Rectal smooth muscle tissue (tissue), 1 donor: ENCODE measurements around the gene SRC.

Source experiments
- H3K27ac ChIP-seq: one replicate; pipeline ENCODE4 v1.7.0; 2013; ENCODE audit warnings: low read depth, low read length, inconsistent platforms
- H3K27me3 ChIP-seq: one replicate; pipeline ENCODE4 v1.7.0; 2013; ENCODE audit warnings: low read length; ENCODE audit not compliant: control insufficient read depth, insufficient read depth
- H3K36me3 ChIP-seq: one replicate; pipeline ENCODE4 v1.7.0; 2013; ENCODE audit warnings: low read length; ENCODE audit not compliant: control insufficient read depth, insufficient read depth
- H3K4me1 ChIP-seq: one replicate; pipeline ENCODE4 v1.7.0; 2013; ENCODE audit warnings: low read length; ENCODE audit not compliant: control insufficient read depth, insufficient read depth
- H3K4me3 ChIP-seq: one replicate; pipeline ENCODE4 v1.7.0; 2013; ENCODE audit warnings: low read length
- H3K9ac ChIP-seq: one replicate; pipeline ENCODE4 v1.7.0; 2013; ENCODE audit warnings: low read length

Gene SRC

DNA sequence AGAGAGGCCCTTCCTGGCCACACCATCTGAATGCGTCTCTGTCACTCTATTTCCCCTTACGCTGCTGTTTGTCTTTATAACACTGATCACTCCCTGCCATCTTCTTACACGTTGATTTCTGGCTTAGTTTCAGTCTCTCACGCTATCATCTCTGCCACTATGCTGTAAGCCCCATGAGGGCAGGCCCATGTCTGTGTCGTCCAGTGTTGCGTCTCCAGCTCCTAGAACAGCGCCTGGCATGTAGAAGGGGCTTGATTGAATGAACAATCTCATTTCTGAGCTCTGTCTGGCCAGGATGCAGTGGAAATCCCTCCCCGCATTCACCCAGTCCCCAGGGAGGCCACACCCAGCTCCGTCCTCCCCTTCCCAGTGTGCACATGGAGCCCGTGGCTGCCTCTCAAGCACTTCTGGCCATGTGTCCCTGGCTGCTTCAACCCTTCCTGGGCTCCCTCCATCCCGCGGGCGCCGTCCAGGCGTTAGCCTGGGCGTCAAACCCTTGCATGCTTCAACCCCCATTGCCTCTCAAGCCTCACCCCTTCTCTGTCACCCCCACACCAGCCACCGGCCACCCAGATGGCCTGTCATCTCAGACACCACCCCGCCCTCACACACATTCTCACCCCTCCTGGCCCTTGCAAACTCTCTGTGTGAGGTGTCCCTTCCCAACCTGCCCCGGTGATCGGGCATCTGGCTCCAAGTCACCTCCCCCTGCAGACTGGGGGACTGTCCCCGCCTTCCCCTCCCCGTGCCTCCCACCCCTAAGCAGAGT lies 71.1 kb downstream of the SRC start:
- Histone ChIP-seq H3K27me3 (no peaks in the 10 kb centered on the region), H3K4me1 (peaks cover 2% of the 10 kb centered on the region), H3K27ac (no peak overlapping the region), H3K36me3 (no peaks in the 10 kb centered on the region), H3K4me3 (no peak overlapping the region), H3K9ac (no peak overlapping the region)

DNA sequence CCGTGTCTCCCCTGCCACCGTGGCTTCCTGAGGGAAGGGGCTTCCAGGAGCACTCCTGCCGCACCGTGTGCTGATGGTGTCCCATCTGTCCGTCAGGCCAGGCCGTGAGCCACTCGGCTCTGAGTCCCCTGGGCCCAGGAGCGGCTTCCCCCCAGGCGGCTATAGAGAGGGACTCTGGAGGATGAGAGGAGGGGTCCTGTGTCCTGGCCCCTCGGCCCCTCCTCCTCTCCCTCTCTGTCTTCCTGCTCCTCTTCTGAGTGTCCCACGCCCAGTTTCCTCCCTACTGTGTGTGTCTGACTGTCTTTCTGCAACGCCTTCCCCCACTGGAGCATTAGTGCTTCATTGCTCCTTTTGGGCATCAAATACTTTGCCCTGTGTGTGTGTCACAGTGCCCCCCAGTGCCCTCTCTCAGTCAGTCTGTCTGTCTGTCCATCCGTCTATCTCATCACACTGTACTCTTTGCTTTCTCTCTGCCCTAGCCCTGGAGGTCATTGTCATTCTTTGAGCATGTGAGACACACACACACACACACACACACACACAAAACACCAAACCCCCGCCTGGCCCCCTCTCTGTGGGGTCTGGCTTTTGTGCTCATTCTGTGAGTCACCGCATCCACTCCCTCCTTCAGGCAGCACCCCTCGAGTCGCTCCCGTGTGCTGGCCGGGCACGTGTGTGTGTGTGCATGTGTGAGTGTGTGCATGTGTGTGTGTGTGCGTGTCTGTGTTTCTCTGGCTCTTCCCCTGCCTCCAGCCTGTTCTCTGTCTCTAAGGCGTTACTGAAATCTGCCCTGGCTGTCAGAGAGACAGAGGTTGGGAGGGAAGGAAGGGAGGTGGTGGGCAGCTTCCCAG lies 71.9 kb downstream of the SRC start:
- no peaks in the 10 kb centered on the region for H3K27me3 ChIP-seq
- H3K27ac ChIP-seq = no peak overlapping the region
- H3K36me3 ChIP-seq = no peaks in the 10 kb centered on the region
- H3K9ac ChIP-seq = no peak overlapping the region
- no peak overlapping the region for H3K4me3 ChIP-seq
- H3K4me1 ChIP-seq = no peaks in the 10 kb centered on the region

DNA sequence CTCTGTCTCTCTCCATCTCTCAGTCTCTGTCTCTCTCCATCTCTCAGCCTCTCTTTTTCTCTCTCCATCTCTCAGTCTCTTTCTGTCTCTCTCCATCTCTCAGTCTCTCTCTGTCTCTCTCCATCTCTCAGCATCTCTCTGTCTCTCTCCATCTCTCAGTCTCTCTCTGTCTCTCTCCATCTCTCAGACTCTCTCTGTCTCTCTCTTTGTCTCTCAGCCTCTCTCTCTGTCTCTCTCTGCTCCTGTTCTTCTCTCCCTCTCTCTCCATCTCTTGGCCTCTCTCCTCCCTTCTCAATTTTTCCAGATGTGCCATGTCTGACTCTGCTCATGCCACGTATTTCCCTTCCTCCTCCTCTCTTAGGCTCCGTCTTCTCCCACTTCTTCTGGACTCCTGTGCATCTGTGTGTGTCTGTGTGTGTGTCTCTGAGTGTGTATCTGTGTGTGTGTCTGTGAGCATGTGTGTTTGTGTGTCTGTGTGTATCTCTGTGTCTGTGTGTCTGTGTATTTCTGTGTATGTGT lies 72.7 kb downstream of the SRC start:
- Histone ChIP-seq H3K9ac (no peak overlapping the region), H3K4me3 (no peak overlapping the region), H3K27ac (no peak overlapping the region), H3K4me1 (no peaks in the 10 kb centered on the region), H3K27me3 (no peaks in the 10 kb centered on the region), H3K36me3 (no peaks in the 10 kb centered on the region)

DNA sequence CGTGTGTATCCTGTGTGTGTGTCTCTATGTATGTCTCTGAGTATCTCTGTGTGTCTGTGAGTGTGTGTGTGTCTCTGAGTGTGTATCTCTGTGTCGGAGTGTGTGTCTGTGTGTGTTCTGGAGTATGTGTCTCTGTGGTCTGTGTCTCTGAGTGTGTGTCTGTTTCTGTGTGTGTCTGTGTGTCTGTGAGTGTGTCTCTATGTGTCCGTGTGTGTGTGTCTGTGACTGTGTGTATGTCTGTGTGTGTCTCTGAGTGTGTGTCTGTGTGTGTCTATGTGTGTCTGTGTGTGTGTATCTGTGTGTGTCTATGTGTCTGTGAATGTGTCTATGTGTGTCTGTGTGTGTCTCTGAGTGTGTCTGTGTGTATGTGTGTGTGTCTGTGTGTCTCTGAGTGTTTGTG lies 73.4 kb downstream of the SRC start:
- Histone ChIP-seq H3K27me3 (peaks cover under 1% of the 10 kb centered on the region), H3K4me3 (no peak overlapping the region), H3K4me1 (no peaks in the 10 kb centered on the region), H3K9ac (no peak overlapping the region), H3K36me3 (no peaks in the 10 kb centered on the region), H3K27ac (no peak overlapping the region)

DNA sequence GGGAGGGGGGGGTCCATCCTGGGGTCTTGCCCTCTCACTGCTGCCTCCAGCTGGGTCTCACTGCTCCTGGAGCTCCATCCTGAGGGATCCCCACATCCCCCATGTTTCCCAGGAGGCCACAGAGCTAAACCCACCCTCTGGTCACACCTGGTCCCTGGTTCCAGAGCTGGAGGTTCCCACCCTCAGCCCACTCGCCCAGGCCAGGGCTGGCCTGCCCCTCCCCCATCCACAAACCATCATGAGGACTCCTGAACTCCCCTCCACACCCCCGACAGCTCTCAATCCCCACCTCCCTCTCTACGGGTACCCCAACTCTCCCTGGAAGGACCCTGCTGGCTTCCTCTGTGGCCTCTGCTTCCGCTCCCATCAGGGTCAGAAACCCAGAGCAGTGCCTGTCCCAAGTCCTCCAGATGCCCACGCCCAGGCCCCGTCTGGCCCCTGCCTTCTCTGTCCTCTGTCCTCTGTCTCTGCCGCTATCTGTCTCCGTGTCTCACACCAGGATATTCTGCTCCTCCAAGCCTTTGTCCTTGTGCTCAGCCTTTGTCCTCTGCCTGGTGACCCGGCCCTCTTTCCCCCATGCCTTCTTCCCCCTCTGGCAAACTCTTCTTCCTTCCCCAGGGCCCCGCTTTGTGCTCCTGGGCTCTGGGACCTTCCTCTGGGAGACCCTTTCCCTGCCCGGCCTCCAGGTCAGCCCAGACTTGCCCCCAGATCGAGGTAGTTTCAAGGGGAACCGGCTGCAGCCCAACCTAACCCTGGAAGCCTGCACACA lies 74.0 kb downstream of the SRC start:
- Histone ChIP-seq H3K9ac (no peak overlapping the region), H3K4me1 (no peaks in the 10 kb centered on the region), H3K27me3 (peaks cover 3% of the 10 kb centered on the region), H3K4me3 (no peak overlapping the region), H3K36me3 (no peaks in the 10 kb centered on the region), H3K27ac (no peak overlapping the region)

DNA sequence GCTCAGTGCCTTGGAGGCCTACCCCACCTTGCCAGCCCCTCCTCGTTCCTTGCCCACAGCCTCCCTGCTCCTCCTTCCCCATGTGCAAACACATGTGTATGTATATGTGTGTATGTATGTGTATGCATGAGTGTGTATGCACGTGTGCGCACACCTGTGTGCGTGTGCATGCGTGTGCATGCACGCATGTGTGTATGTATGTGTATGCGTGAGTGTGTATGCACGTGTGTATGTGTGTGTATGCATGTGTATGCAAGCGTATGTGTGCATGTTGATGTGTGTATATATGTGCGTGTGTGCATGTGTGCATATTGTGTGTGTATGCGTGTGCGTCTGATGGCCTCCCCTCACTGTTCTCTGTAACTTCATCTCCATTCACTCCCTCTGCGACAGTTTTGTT lies 74.7 kb downstream of the SRC start:
- Histone ChIP-seq H3K36me3 (no peaks in the 10 kb centered on the region), H3K27me3 (peaks cover 3% of the 10 kb centered on the region), H3K9ac (no peak overlapping the region), H3K27ac (no peak overlapping the region), H3K4me3 (no peak overlapping the region), H3K4me1 (no peaks in the 10 kb centered on the region)

DNA sequence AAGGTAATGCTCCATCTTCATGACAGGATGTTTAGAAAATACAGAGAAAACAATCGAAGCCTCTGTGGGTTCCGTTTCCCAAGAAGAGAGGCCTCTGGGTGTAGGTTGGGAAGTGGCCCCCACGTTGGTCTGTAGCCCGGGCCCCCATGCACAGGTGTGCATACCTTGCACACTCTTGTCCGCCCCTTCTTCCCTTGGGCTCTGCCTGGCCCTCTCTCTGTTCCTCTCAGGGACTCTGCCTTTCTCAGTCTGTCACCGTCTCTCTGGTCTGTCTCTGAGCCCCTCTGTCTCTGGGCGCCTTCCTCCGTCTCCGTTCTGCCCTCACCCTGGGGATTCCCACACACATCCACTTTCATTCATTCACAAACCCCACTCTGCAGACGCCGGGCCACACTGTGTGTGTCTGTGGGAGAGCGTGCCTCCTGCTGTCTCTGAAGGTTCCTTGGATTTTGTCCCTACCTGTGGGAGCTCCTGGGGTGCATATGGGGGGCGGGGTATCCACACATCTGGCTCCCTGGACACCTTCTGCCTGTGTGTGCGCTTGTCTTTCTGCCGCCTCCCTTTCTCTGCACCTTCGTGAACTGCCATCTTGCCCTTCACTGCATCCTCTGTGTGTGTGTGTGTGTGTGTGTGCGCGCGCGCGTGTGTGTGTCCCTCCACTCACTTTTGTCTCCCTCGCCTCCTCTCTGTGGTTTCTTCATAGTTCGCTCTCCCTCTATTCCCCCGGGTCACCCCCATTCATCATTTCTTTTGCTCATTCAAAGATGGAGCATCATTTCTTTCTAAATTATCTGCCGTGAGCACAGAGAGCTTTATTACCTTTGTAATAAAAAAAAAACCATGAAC lies 75.3 kb downstream of the SRC start:
- Histone ChIP-seq H3K4me3 (no peak overlapping the region), H3K4me1 (no peaks in the 10 kb centered on the region), H3K36me3 (no peaks in the 10 kb centered on the region), H3K27me3 (peaks cover 3% of the 10 kb centered on the region), H3K9ac (no peak overlapping the region), H3K27ac (no peak overlapping the region)

DNA sequence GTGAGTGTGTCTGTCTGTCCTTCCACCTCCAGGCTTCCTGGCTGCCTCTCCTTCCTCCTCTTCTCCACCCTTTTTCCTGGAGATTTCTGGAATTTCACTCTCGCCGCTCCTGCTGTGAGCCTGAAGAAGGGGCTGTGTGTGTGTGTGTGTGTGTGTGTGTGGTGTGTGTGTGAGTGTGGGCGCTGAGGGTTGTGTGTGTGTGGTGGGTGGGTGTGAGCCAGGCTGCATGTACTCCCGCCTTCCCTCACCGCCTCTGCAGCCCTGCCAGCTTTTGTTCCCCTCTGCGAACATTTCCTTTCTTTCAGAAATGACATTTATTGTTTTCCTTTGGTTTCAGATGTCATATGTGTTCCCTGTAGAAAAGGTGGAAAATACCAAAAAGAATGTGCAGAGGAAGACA lies 76.0 kb downstream of the SRC start:
- Histone ChIP-seq H3K36me3 (no peaks in the 10 kb centered on the region), H3K4me1 (no peaks in the 10 kb centered on the region), H3K27ac (no peak overlapping the region), H3K9ac (no peak overlapping the region), H3K27me3 (peaks cover 3% of the 10 kb centered on the region), H3K4me3 (no peak overlapping the region)

DNA sequence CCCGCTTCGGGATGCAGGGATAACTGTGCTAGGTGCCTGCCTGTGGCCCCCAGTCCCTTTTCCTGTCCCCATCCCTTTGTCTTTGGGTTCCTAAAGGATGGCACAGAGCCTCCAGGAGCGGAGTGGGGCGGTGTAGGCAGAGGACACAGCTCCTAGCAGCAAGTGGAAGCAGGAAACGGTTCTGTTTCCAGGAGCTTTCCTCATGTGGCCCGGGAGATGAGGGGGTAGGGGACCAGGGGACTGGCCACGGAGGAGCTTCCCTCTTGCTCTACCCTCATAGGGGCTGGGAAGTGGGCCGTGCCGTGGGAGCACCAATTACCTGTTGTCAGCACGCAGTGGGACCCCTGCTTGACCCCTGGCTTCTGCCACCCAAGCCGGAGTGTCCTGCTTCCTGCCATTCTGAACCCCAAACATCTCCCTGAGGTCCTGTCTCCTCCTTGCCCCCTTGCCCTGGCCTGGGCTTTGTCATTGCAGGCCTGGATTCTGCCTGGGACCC lies 76.9 kb downstream of the SRC start:
- Histone ChIP-seq H3K27me3 (peaks cover 3% of the 10 kb centered on the region), H3K9ac (no peak overlapping the region), H3K27ac (no peak overlapping the region), H3K4me3 (no peak overlapping the region), H3K36me3 (no peaks in the 10 kb centered on the region), H3K4me1 (no peaks in the 10 kb centered on the region)

DNA sequence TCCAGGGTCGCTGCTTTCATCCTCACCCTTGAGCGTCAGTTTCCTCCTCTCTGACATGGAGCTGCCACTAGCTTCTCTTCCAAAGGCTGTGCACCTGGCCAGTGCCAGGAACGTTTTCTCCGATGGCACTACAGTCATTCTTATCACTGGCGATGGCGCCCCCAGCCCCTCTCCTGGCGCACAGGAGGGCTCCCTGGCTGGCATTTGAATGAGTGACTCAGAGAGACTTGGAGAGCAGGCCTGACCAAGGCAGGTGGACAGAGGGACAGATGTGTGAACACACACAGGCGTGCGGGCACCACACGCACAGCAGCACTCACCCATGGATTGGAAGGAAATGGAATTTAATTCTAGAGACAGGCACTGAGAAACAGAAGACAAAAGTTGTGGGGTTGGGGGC lies 77.6 kb downstream of the SRC start:
- H3K36me3 ChIP-seq = no peaks in the 10 kb centered on the region
- H3K27me3 ChIP-seq = peaks cover 3% of the 10 kb centered on the region
- no peaks in the 10 kb centered on the region for H3K4me1 ChIP-seq
- H3K4me3 ChIP-seq = no peak overlapping the region
- no peak overlapping the region for H3K9ac ChIP-seq
- no peak overlapping the region for H3K27ac ChIP-seq

DNA sequence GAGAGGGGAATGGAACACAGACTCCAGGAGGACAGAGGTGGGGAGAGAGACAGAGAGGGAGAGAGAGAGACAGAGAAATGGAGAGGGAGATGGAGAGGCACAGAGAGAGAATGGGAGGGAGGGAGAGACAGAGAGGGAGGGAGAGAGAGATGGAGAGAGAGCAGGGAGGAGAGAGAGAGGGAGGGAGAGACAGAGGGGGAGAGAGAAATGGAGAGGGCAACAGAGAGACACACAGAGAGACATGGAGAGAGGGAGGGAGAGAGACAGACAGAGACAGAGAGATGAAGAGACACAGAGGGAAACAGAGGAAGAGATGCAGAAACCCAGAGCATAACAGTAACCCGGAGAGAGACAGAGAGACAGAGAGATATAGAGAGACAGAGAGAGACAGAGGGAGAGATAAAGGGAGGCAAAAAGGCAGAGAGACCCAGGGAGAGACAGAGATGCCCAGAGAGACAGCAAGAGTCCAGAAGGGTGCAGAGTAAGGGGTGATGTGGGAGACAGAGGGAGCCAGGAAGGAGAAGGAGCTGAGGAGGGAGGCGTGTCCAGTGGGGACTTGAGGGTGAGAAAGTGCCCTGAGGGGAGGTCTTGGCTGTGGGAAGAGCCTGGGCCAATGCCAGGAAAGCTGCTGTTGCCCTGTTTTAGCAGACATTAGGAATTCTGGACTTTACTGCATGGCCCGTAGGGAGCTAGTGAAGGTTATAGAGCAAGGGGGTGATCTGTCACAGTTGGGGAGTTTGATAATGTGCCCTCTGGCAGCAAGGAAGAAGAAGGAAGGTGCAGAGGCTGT lies 78.3 kb downstream of the SRC start:
- Histone ChIP-seq H3K4me1 (no peaks in the 10 kb centered on the region), H3K9ac (no peak overlapping the region), H3K27ac (no peak overlapping the region), H3K4me3 (no peak overlapping the region), H3K36me3 (no peaks in the 10 kb centered on the region), H3K27me3 (peaks cover 3% of the 10 kb centered on the region)
